Ishikawa (cell line): ENCODE measurements around the gene SEL1L.
A peak's percentile ranks its signal among the peaks of the same experiment; 100 is the strongest.

ENCODE experiments used
- CEBPB ChIP-seq: IDR thresholded peaks from 2 replicates; pipeline ENCODE4 v1.6.1; 2012
- CREB1 ChIP-seq: IDR thresholded peaks from 2 replicates; pipeline ENCODE4 v1.6.1; 2012; ENCODE audit warnings: low read depth
- EGR1 ChIP-seq: IDR thresholded peaks from 2 replicates; pipeline ENCODE4 v1.6.1; 2012
- EP300 ChIP-seq: IDR thresholded peaks from 2 replicates; pipeline ENCODE4 v1.6.1; 2012; ENCODE audit warnings: borderline replicate concordance
- FOXM1 ChIP-seq: IDR thresholded peaks from 2 replicates; pipeline ENCODE4 v1.6.1; 2012; ENCODE audit warnings: low read depth, borderline replicate concordance
- MAX ChIP-seq: IDR thresholded peaks from 2 replicates; pipeline ENCODE4 v1.6.1; 2012
- NFIC ChIP-seq: IDR thresholded peaks from 2 replicates; pipeline ENCODE4 v1.6.1; 2012
- RAD21 ChIP-seq: IDR thresholded peaks from 2 replicates; pipeline ENCODE4 v1.6.1; 2012; ENCODE audit warnings: low read depth
- REST ChIP-seq: IDR thresholded peaks from 2 replicates; pipeline ENCODE4 v1.6.1; 2012; ENCODE audit warnings: low read depth, mild to moderate bottlenecking
- TAF1 ChIP-seq: IDR thresholded peaks from 2 replicates; pipeline ENCODE4 v1.6.1; 2012; ENCODE audit warnings: low read depth, mild to moderate bottlenecking
- TCF12 ChIP-seq: IDR thresholded peaks from 2 replicates; pipeline ENCODE4 v1.6.1; 2012; ENCODE audit warnings: low read depth
- TEAD4 ChIP-seq: IDR thresholded peaks from 2 replicates; pipeline ENCODE4 v1.6.1; 2012
- USF1 ChIP-seq: IDR thresholded peaks from 2 replicates; pipeline ENCODE4 v1.6.1; 2012
- YY1 ChIP-seq: IDR thresholded peaks from 2 replicates; pipeline ENCODE4 v1.6.1; 2012; ENCODE audit warnings: low read depth
- ZBTB7A ChIP-seq: IDR thresholded peaks from 2 replicates; pipeline ENCODE4 v1.6.1; 2012; ENCODE audit warnings: low read depth

The SEL1L gene

GRCh38 chr14:81454572-81455218, 79.0 kb downstream of the SEL1L start:
- TF ChIP-seq NFIC: no peak
- no peak for TF ChIP-seq FOXM1
- no peak for TF ChIP-seq RAD21
- no peak for TF ChIP-seq TEAD4
- no peak for TF ChIP-seq MAX
- TF ChIP-seq EGR1: no peak
- TF ChIP-seq REST: no peak
- TF ChIP-seq USF1: no peak
- TF ChIP-seq EP300: no peak
- TF ChIP-seq TAF1: no peak
- no peak for TF ChIP-seq ZBTB7A
- TF ChIP-seq YY1: no peak
- TF ChIP-seq CEBPB: no peak
- no peak for TF ChIP-seq TCF12
- TF ChIP-seq CREB1: no peak

GRCh38 chr14:81453166-81453766, 80.4 kb downstream of the SEL1L start:
- TF ChIP-seq NFIC: no peak
- no peak for TF ChIP-seq CEBPB
- 0 out of 2 replicates have a peak, but pooled peaks have one; percentile 28 for TF ChIP-seq MAX
- TF ChIP-seq ZBTB7A: no peak
- peak; percentile 96 for TF ChIP-seq RAD21
- TF ChIP-seq FOXM1: 0 out of 2 replicates have a peak, but pooled peaks have one; percentile 24
- TF ChIP-seq CREB1: no peak
- TF ChIP-seq TCF12: no peak
- no peak for TF ChIP-seq EP300

GRCh38 chr14:81452341-81453133, 81.1 kb downstream of the SEL1L start:
- TF ChIP-seq RAD21 (no peak), NFIC (no peak), YY1 (no peak), ZBTB7A (no peak), FOXM1 (no peak), MAX (no peak), EP300 (no peak), USF1 (no peak), CREB1 (no peak), REST (no peak), CEBPB (no peak), TEAD4 (no peak), TAF1 (no peak), TCF12 (no peak), EGR1 (no peak)

- no peak for TF ChIP-seq MAX
- TF ChIP-seq TCF12: no peak
- no peak for TF ChIP-seq FOXM1
- no peak for TF ChIP-seq ZBTB7A
- no peak for TF ChIP-seq EGR1
- no peak for TF ChIP-seq REST
- TF ChIP-seq TEAD4: no peak
These were observed 82.7 kb downstream of the SEL1L start for GRCh38 chr14:81450976-81451375.
